Measurements from ENCODE around the gene TRIM40.

Gene TRIM40, protein sequence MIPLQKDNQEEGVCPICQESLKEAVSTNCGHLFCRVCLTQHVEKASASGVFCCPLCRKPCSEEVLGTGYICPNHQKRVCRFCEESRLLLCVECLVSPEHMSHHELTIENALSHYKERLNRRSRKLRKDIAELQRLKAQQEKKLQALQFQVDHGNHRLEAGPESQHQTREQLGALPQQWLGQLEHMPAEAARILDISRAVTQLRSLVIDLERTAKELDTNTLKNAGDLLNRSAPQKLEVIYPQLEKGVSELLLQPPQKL

DNA sequence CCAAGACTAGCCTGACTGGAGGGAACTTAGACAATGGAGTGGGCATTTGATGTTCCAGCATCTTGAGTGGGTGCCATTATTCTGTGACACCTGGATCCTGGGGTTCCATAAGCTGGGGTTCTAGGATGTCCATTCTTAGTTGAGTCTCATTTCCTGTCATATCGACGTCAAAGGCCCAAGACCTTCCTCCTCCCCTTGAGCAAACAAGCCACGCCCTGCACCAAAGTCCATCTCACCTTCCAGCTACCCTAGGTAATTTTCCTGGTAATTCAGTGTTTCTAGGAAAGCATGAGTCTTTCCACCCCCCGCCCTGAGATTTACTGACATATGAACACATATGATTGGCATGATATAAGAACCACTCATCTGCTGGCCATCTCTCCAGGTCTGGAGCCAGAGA, at the start of gene TRIM40:
TRIM40 (plus strand) TSS at position 384 of the 400 bp plus-strand sequence. CDS start 897 bp downstream, outside the sequence.
- DNase-seq = no peak

DNA sequence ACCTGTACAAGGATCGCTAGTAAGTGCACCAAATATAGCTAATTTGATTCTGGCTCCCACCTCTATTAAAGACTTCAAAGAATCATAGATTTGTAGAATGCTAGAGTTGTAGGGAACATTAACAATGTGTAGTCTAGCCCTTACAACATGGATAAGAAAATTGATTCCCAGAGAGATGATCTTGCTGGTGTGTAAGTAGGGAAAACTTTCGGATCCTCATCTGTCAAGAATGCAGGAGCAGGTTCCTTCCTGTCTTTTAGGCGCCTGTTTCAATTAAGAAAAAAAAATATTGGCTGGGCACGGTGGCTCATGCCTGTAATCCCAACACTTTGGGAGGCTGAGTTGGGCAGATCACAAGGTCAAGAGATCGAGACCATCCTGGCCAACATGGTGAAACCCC, 48.1 kb upstream of the TRIM40 start:
- DNase-seq = no peak

DNA sequence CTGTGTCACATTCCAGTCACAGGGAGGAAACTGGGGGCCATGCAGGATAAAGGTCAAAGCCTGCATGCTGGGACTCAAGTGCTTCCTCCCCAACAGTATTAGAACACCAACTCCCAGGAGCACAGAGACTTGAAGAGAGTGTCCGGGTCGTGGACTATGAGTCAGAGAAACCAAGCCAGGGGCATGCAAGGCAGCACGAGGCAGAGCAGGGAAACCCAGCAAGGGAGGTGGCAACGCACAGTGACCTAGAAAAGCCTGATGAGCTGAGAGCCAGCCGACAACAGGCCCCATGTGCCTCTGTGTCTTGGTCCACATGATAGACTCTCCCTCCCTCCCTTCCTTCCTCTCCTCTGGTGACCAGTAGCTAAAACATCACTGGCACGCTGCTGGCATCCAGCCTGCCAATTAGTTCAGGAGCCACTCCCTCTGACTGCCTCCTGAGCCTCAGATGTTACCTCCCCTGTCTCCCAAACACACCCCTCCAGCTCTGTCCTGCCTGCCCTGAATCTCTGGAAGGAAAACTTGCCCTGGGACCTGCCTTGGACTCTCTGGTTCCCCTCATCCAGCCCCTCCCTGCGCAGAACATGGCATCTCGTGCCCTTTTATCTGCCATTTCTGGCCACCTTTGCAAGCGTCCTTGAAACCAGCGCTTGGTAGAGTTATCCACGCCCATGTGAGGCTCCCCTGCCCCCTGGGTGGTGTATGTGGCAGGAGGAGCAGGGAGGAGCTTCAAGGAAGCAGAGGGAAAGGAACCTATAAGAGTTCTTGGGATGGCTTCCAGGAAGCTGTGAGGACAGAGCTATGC, 44.2 kb upstream of the TRIM40 start:
- DNase-seq = peak; percentile 31

- no peak for DNase-seq
Measured at GRCh38 chr6:30092852-30093543, 42.9 kb upstream of the TRIM40 start.

GRCh38 chr6:30093951-30094661, 41.8 kb upstream of the TRIM40 start:
- DNase-seq = no peak

GRCh38 chr6:30096829-30097228, 39.1 kb upstream of the TRIM40 start:
- no peak for DNase-seq

GRCh38 chr6:30097902-30098768, 37.8 kb upstream of the TRIM40 start:
- no peak for DNase-seq

- DNase-seq = no peak
Measured at GRCh38 chr6:30100154-30100553, 35.8 kb upstream of the TRIM40 start.

GRCh38 chr6:30100585-30101443, 35.1 kb upstream of the TRIM40 start:
- DNase-seq = peak; percentile 37

- DNase-seq = peak; percentile 88
Measured at GRCh38 chr6:30101444-30102413, 34.2 kb upstream of the TRIM40 start.

GRCh38 chr6:30102414-30102969, 33.4 kb upstream of the TRIM40 start:
- DNase-seq = peak; percentile 43

DNA sequence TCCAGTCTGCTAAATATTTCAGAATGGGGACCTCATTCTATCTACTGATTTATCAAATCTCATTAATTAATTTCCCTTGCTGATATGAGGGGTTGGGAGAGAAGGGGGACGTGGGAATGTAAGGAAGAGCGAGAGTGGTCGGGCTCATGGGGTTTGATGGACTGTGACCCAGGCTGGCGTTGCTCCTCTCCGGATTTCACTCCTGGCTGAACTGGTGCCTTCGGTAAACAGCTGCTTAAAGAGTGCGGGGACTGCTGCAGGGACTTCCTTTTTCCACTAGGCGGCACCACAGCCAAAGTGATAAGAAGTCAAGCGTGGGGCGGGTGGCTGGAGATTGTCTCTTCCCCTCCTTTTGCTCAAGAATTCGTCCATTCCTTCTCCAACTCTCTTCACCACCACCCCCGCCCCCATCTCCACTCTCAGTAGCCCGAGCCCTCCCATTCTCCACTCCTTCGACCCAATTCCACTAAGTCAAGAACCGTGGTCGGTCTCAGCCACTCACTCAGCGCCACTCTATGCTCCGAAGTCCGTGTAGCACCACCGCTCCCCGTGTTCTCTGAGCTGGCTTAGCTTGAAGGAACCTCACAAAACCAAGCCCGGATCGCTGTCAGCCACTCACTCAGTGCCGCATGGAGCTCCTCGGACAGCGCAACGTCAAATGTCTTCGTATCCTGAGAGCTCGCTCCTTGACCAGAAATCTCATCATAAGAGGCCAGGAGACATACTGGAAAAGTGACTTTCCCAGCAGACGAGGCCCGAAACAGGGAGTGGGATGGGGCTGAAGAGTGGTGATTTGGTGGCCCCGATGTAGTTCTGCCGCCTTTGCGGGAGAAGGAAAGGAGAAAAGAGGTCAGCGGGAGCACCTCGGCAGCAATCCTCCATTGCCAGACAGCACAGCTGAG, 32.7 kb upstream of the TRIM40 start:
- DNase-seq = peak; percentile 96

GRCh38 chr6:30103872-30104179, 32.1 kb upstream of the TRIM40 start:
- no peak for DNase-seq

DNA sequence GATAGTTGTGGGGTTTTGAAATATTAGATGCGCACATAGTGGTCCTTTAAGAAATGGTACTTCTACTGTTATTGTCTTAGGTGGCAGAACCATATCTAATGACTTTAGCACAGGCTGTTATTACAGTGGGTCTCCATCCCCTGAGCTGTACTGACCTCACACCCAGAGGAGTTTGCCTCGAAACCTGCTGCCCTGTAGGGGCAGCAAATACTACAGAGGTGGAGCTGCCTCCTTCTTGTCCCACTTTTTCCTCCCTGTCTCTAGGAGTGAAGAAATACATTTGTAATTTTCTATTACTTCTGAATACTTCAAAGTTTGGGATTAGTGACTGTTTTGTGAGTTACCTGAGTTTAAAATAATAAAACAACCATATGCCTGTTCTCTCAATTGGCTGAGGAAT, 31.3 kb upstream of the TRIM40 start:
- no peak for DNase-seq

GRCh38 chr6:30111266-30111856, 24.6 kb upstream of the TRIM40 start:
- no peak for DNase-seq

GRCh38 chr6:30112402-30112994, 23.4 kb upstream of the TRIM40 start:
- DNase-seq = no peak

GRCh38 chr6:30113003-30113759, 22.8 kb upstream of the TRIM40 start, which contains the start of gene TRIM31:
TSS of gene TRIM31 (minus strand) at chr6:30113090. CDS start at chr6:30112805, 285 bp downstream.
- no peak for DNase-seq

Measured in eye (tissue), 1 donor.